Measurements from ENCODE around the gene GAREM1.

Gene GAREM1

DNA sequence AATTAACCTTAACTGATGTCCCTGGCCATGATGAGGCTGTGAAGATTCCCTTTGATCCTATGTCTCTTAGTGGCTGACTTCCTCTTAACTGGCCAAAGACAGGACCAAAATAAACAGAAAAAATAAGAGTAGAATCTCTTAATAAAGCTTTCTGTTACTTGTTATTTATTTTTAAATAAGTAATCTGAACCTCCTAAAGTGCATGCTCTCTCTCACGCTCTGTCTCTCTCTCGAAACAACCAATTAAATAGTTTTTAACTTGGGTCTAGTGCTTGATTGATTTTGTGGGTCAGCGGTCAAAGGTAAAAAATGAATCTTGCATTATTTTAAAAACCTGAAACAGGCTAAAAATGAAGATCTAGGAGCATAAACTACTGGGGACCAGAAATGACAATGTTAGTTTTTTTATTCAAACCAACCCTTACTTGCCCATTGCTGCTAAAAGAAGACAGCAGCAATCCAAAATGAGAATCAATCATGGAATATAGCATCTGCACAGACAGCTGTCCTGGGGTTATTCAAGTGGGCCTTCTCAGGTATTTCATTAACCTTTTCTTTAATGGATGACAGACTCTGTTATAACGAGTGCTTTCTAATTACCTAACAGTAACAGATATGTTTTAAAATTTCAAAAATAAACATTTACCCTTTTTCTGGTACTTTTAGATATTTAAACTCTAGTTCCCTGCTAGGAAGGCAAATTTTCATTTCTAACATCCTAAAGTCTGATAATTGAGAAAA lies 11.2 kb downstream of the GAREM1 start:
- no peak for DNase-seq (ENCODE audit: low read depth in 3 of 3)

DNA sequence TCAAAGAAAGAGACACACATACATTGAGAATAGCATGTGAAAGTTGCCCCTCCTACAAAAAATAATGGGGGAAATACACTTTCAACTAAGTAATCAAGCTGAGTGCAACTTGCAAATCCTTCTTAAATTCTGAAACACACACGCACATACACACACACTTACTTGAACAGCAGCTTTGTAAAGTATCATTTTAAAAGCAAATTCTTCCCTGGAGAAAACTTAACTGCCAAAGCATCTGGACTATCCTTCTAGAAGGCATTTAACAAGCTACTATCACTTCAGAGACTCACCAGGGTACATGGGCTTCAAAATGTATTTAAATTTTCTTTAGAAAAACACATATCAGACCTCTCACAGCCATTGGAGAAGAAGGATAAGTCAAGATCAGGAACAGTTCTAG lies 15.3 kb downstream of the GAREM1 start:
- no peak for DNase-seq (ENCODE audit: low read depth in 3 of 3)

GRCh38 chr18:32454593-32454992 lies 16.1 kb downstream of the GAREM1 start:
- no peak for DNase-seq (ENCODE audit: low read depth in 3 of 3)

DNA sequence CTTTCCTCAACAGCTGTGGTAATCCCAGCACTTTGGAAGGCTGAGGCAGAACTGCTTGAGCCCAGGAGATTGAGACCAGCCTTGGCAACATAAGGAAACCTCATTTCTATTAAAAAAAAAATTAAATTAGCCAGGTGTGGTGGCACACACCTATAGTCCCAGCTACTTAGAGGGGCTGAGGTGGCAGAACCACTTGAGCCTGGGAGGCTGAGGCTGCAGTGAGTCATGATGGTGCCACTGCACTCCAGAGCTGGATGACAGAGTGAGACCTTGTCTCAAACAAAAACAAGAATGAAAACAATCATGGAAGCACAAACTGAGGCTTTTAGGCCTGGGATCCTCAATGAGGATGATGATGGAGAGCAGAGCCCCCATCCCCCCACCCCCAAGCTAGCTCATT lies 19.8 kb downstream of the GAREM1 start:
- DNase-seq (ENCODE audit: low read depth in 3 of 3), result no peak

DNA sequence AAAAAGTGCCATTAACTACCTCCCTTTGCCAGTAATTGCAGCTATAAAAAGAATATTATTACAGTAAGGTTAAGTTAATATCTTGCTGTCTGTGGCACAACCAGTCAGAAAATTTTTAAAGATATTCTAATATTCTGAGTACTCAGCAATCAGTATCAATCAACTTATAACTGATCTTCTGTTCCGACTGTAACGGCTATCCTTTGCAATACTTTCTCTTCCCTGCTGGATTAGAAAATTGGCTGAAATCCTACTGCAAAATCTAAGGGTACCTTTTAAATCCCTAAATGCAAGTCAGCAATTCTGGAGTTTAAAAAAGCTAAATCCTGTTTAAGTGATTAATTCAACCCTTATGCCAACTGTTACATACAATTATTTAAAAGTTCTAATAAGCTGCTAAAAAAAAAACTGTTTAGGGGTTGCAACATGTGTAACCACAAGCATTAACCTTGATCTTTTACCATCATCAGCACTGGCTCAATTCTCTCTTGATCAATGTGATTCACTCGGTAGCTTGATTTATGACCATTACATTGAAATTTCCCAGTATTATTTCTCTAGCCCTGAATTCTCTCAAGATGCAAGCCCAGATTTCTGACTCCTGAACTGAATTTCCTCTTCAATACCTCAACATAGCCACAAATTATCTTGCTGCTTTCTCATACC lies 20.5 kb downstream of the GAREM1 start:
- no peak for DNase-seq (ENCODE audit: low read depth in 3 of 3)

- no peak for DNase-seq (ENCODE audit: low read depth in 3 of 3)
These were observed 23.9 kb downstream of the GAREM1 start for GRCh38 chr18:32446780-32447179.

DNA sequence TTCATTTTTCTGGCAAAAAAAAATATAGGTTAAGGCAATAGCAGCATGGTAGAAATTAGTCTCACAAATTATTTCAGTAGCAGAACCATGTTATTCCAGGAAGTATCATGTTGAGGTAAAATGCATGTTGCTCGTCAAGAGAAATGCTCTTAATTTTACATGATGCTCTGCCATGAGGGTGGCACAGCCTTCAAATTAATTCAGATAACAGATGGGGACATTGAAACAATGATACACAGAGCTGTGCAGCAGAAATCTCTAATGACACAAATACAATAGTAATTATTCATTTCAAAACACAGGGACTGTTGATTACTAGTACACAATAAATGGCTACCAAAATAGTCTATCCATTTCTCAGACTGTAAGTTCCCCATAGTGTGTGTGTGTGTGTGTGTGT lies 24.8 kb downstream of the GAREM1 start:
- DNase-seq (ENCODE audit: low read depth in 3 of 3), result no peak

DNA sequence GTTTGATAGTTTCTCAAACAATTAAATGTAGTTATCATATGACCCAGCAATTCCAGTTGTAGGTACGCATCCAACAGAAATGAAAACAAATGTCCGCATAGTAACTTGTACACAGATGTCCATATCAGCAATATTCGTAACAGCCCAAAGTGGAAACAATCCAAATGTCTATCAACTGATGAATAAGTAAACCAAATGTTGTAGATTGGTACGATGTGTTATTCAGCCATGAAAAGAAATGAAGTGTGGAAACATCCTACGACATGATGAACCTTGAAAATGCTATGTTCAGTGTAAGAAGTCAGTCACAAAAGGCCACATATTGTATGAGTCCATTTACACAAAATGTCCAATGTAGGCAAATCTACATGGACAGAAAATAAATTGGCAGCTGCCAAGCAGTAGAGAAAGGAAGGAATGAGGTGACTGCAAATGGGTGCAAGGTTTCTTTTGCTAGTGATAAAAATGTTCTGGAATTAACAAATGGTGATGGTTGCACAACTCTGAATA lies 26.9 kb downstream of the GAREM1 start:
- DNase-seq (ENCODE audit: low read depth in 3 of 3), result no peak

GRCh38 chr18:32443033-32443705 lies 27.5 kb downstream of the GAREM1 start:
- DNase-seq (ENCODE audit: low read depth in 3 of 3), result no peak

DNA sequence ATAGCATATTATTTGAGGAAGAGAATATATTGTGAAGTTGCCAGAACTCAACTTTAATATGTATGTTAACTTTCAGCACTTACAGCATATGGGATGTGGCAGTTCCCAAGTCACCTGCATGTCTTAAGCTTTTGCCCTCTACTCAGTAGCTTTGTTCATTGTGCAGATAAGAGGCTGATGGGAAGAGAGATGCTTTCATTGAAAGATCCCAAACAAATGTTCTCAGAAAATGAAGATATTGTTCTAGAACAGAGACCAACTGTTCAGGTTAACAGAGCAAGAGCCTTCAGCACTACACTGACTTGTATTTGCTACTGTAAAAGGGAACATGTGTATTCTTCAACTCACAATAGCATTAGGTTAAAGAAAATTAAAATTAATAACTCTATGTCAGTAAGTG lies 28.1 kb downstream of the GAREM1 start:
- no peak for DNase-seq (ENCODE audit: low read depth in 3 of 3)

DNA sequence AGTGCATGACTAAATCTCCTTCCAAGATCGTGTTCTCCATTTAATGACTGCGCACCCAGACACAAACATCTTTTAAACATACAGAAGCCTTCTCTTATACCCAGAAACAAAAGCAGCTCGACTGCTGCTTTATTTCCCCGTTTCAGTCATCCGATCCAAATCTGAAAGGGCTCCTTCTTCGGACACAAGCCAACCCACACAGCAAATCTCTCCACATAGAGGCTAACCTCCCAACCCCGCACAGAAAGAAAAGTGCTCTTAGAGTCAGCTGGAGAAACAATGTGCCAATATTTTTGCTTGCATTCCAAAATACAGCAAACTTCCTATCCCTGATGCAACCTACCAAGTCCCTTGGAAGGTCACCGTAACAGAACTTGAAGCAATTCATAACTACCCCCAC lies 29.1 kb downstream of the GAREM1 start:
- no peak for DNase-seq (ENCODE audit: low read depth in 3 of 3)

DNA sequence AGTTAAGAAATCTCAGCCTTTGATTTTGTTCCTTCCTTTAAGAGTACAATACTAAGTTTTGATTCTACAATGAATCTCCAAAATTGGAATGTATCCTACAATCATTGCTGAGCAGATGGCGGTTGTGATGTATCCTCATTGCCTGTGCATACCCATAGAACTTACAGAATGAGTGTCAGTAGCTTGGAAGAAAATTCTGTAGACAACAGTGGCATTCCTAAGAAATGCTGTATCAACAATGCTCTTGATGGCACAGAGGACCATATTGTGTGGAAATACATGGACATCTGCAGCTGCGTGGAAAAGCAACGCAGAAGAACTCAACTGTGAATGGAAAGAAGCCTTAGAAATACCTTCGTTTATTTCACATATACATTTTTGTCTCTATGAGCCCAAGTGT lies 30.2 kb downstream of the GAREM1 start:
- no peak for DNase-seq (ENCODE audit: low read depth in 3 of 3)

GRCh38 chr18:32439802-32440201 lies 30.9 kb downstream of the GAREM1 start:
- DNase-seq (ENCODE audit: low read depth in 3 of 3), result no peak

- DNase-seq (ENCODE audit: low read depth in 3 of 3), result no peak
These were observed 31.4 kb downstream of the GAREM1 start for GRCh38 chr18:32439241-32439640.

GRCh38 chr18:32438173-32438572 lies 32.5 kb downstream of the GAREM1 start:
- no peak for DNase-seq (ENCODE audit: low read depth in 3 of 3)

GRCh38 chr18:32437100-32437834 lies 33.4 kb downstream of the GAREM1 start:
- no peak for DNase-seq (ENCODE audit: low read depth in 3 of 3)

DNA sequence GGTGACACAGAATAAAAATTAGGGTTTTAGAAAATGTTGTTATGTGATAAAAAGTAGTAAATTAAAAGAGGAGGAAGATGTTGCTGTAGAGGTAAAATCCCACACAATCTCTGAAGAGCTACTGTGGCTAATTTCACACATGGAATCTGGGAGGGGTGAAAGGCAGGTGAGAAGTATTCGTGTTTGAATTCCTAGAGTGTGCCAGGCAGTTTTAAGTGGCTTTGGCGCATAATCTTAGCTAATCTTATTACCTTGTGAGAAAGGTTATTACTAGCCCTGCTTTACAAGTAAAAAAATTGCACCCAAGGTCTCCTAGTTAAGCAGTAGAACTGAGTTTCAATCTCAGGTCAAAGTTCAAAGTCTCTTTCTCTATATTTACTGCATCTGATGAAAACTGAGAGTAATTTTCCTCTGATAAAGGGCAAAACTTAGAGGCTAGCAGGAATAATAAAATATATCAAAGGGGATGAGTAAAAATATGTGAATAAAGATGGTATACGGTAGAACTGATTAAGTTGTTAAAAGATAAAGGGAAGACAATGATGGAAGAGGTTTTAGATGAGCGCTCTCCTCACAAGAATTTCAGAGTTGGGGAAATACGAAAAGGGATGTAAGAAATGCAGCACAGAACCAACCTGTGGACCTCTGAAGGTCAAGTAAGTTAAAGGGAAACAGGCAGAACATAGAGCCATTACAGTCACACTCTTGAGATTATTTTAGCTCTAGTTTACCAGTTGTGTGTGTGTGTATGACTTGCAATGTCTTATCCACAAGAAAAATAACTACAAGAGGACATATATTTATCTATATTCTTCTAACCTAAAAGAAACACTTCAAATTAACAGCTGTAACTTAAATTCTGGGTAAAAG lies 34.8 kb downstream of the GAREM1 start:
- no peak for DNase-seq (ENCODE audit: low read depth in 3 of 3)

DNA sequence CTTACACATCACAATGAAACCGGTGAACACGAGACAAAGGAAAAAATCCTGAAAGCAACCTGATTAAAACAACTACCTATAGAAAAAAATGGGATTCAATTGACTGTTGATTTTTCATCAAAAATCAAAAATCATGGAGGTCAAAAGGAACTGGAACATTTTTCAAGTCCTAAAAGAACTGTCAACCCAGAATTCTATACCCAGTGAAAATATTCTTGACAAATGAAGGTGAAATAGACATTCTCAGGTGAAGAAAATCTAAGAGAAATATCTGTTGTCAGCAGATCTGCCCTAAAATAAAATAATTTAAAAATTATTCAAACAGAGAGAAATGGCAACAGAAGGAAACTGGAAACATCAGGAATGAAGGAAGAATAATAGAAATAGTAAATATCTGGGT lies 38.9 kb downstream of the GAREM1 start:
- no peak for DNase-seq (ENCODE audit: low read depth in 3 of 3)

- no peak for DNase-seq (ENCODE audit: low read depth in 3 of 3)
These were observed 41.3 kb downstream of the GAREM1 start for GRCh38 chr18:32429402-32429801.

- DNase-seq (ENCODE audit: low read depth in 3 of 3), result no peak
These were observed 43.4 kb downstream of the GAREM1 start for GRCh38 chr18:32427084-32427900.
